ENCODE results near the gene TNXB.
"Not testable (repeated sequence)": the region's sequence is repeated elsewhere in the genome, so short reads cannot be mapped to it uniquely, and the experiment has no call there.

Gene TNXB

GRCh38 chr6:32108094-32108627, 977 bp downstream of the TNXB start:
- Mint-ChIP-seq H3K27ac (peak overlapping the region; percentile 53), H3K4me1 (peaks cover 36% of the 10 kb centered on the region), H3K9me3 (no peaks in the 10 kb centered on the region), H3K4me3 (peak overlapping the region; percentile 56), H3K27me3 (no peaks in the 10 kb centered on the region), H3K36me3 (no peaks in the 10 kb centered on the region)

- Mint-ChIP-seq H3K4me1 (peaks cover 36% of the 10 kb centered on the region), H3K9me3 (no peaks in the 10 kb centered on the region), H3K27me3 (no peaks in the 10 kb centered on the region), H3K27ac (no peak overlapping the region), H3K36me3 (no peaks in the 10 kb centered on the region), H3K4me3 (no peak overlapping the region)
Measured at GRCh38 chr6:32107406-32107805, 1.7 kb downstream of the TNXB start.

- peaks cover 36% of the 10 kb centered on the region for H3K4me1 Mint-ChIP-seq
- H3K36me3 Mint-ChIP-seq, result no peaks in the 10 kb centered on the region
- H3K4me3 Mint-ChIP-seq, result no peak overlapping the region
- H3K27ac Mint-ChIP-seq, result no peak overlapping the region
- no peaks in the 10 kb centered on the region for H3K27me3 Mint-ChIP-seq
- no peaks in the 10 kb centered on the region for H3K9me3 Mint-ChIP-seq
Measured at GRCh38 chr6:32105433-32105832, 3.7 kb downstream of the TNXB start.

GRCh38 chr6:32102255-32102654, 6.9 kb downstream of the TNXB start:
- Mint-ChIP-seq H3K4me1 (peaks cover 7% of the 10 kb centered on the region), H3K27ac (no peak overlapping the region), H3K9me3 (no peaks in the 10 kb centered on the region), H3K27me3 (peaks cover 8% of the 10 kb centered on the region), H3K4me3 (no peak overlapping the region), H3K36me3 (no peaks in the 10 kb centered on the region)

- not testable (repeated sequence) for H3K36me3 Mint-ChIP-seq, H3K27ac Mint-ChIP-seq, H3K4me1 Mint-ChIP-seq, H3K9me3 Mint-ChIP-seq, H3K4me3 Mint-ChIP-seq
- H3K27me3 Mint-ChIP-seq, result peaks cover 14% of the 10 kb centered on the region
Measured at GRCh38 chr6:32100251-32100650, 8.9 kb downstream of the TNXB start.

- Mint-ChIP-seq H3K9me3 (no peaks in the 10 kb centered on the region), H3K27me3 (peaks cover 23% of the 10 kb centered on the region), H3K36me3 (no peaks in the 10 kb centered on the region), H3K27ac (no peak overlapping the region), H3K4me1 (no peaks in the 10 kb centered on the region), H3K4me3 (no peak overlapping the region)
Measured at GRCh38 chr6:32097364-32097763, 11.8 kb downstream of the TNXB start.

GRCh38 chr6:32096394-32097258, 12.5 kb downstream of the TNXB start:
- H3K4me3 Mint-ChIP-seq, result no peak overlapping the region

GRCh38 chr6:32096087-32096393, 13.1 kb downstream of the TNXB start:
- no peaks in the 10 kb centered on the region for H3K4me1 Mint-ChIP-seq

More at GRCh38 chr6:32096394-32097258, 12.5 kb downstream of the TNXB start:
- Mint-ChIP-seq H3K36me3 (no peaks in the 10 kb centered on the region), H3K27ac (no peak overlapping the region), H3K27me3 (peaks cover 25% of the 10 kb centered on the region), H3K4me1 (no peaks in the 10 kb centered on the region), H3K9me3 (no peaks in the 10 kb centered on the region)

GRCh38 chr6:32095338-32096086, 13.6 kb downstream of the TNXB start:
- Mint-ChIP-seq H3K9me3 (no peaks in the 10 kb centered on the region), H3K27me3 (peaks cover 25% of the 10 kb centered on the region)

More at GRCh38 chr6:32096087-32096393, 13.1 kb downstream of the TNXB start:
- Mint-ChIP-seq H3K36me3 (no peaks in the 10 kb centered on the region), H3K27ac (no peak overlapping the region), H3K4me3 (no peak overlapping the region), H3K9me3 (no peaks in the 10 kb centered on the region), H3K27me3 (peaks cover 25% of the 10 kb centered on the region)

GRCh38 chr6:32092760-32093497, 16.2 kb downstream of the TNXB start:
- Mint-ChIP-seq H3K27ac (no peak overlapping the region), H3K36me3 (no peaks in the 10 kb centered on the region), H3K9me3 (no peaks in the 10 kb centered on the region), H3K27me3 (peaks cover 17% of the 10 kb centered on the region), H3K4me3 (no peak overlapping the region), H3K4me1 (no peaks in the 10 kb centered on the region)

More at GRCh38 chr6:32095338-32096086, 13.6 kb downstream of the TNXB start:
- Mint-ChIP-seq H3K4me1 (no peaks in the 10 kb centered on the region), H3K27ac (no peak overlapping the region), H3K36me3 (no peaks in the 10 kb centered on the region), H3K4me3 (no peak overlapping the region)

GRCh38 chr6:32089082-32089828, 19.9 kb downstream of the TNXB start:
- H3K27ac Mint-ChIP-seq, result no peak overlapping the region
- peaks cover 11% of the 10 kb centered on the region for H3K27me3 Mint-ChIP-seq
- H3K9me3 Mint-ChIP-seq, result no peaks in the 10 kb centered on the region
- H3K4me3 Mint-ChIP-seq, result no peak overlapping the region
- H3K36me3 Mint-ChIP-seq, result no peaks in the 10 kb centered on the region
- peaks cover 8% of the 10 kb centered on the region for H3K4me1 Mint-ChIP-seq

- no peaks in the 10 kb centered on the region for H3K9me3 Mint-ChIP-seq
- H3K36me3 Mint-ChIP-seq, result no peaks in the 10 kb centered on the region
- peaks cover 8% of the 10 kb centered on the region for H3K4me1 Mint-ChIP-seq
- peaks cover 10% of the 10 kb centered on the region for H3K27me3 Mint-ChIP-seq
- H3K4me3 Mint-ChIP-seq, result peak overlapping the region; percentile 19
- H3K27ac Mint-ChIP-seq, result no peak overlapping the region
Measured at GRCh38 chr6:32088487-32089049, 20.6 kb downstream of the TNXB start.

GRCh38 chr6:32087574-32088486, 21.3 kb downstream of the TNXB start:
- Mint-ChIP-seq H3K36me3 (no peaks in the 10 kb centered on the region), H3K4me1 (peaks cover 8% of the 10 kb centered on the region), H3K27ac (no peak overlapping the region), H3K4me3 (peak overlapping the region; percentile 19), H3K27me3 (peaks cover 7% of the 10 kb centered on the region), H3K9me3 (no peaks in the 10 kb centered on the region)
